Parathyroid adenoma (tissue), 2 donors: ENCODE measurements around the gene TRMU.

Experiments used
- H2AFZ ChIP-seq: fragments of 300-600 bp; sonication (generic); one replicate; pipeline ENCODE4 v1.7.0; 2017; ENCODE audit warnings: antibody characterized with exemption, mild to moderate bottlenecking
- H3K27ac ChIP-seq: fragments of 300-600 bp; sonication (generic); one replicate; pipeline ENCODE4 v1.7.0; 2017
- H3K27me3 ChIP-seq: fragments of 300-600 bp; sonication (generic); one replicate; pipeline ENCODE4 v1.7.0; 2017; ENCODE audit warnings: low read length; ENCODE audit not compliant: control insufficient read depth, insufficient read depth
- H3K36me3 ChIP-seq: fragments of 300-600 bp; sonication (generic); one replicate; pipeline ENCODE4 v1.7.0; 2017; ENCODE audit warnings: low read length; ENCODE audit not compliant: control insufficient read depth, insufficient read depth
- H3K4me1 ChIP-seq: fragments of 300-600 bp; sonication (generic); one replicate; pipeline ENCODE4 v1.7.0; 2017; ENCODE audit warnings: control low read depth
- H3K4me2 ChIP-seq: fragments of 300-600 bp; sonication (generic); one replicate; pipeline ENCODE4 v1.7.0; 2017; ENCODE audit warnings: low read length
- H3K4me3 ChIP-seq: fragments of 300-600 bp; sonication (generic); one replicate; pipeline ENCODE4 v1.7.0; 2017; ENCODE audit warnings: low read depth, low read length
- H3K79me2 ChIP-seq: fragments of 300-600 bp; sonication (generic); one replicate; pipeline ENCODE4 v1.7.0; 2017; ENCODE audit warnings: control low read depth
- H3K9ac ChIP-seq: fragments of 300-600 bp; sonication (generic); one replicate; pipeline ENCODE4 v1.7.0; 2017; ENCODE audit warnings: mild to moderate bottlenecking
- H3K9me3 ChIP-seq: fragments of 300-600 bp; sonication (generic); one replicate; pipeline ENCODE4 v1.7.0; 2017; ENCODE audit warnings: low read length; ENCODE audit not compliant: control insufficient read depth
- CTCF ChIP-seq: fragments of 300-600 bp; sonication (generic); IDR thresholded peaks from one replicate; pipeline ENCODE4 v1.7.0; 2017; ENCODE audit warnings: antibody characterized with exemption, mild to moderate bottlenecking
- donor health status: primary hyperparathyroidism.

TRMU gene

GRCh38 chr22:46292173-46292572 lies 43.3 kb upstream of the TRMU start:
- Histone ChIP-seq H3K4me1 (peaks cover 5% of the 10 kb centered on the region), H3K27ac (no peak overlapping the region), H3K27me3 (no peaks in the 10 kb centered on the region), H2AFZ (no peak overlapping the region), H3K79me2 (no peaks in the 10 kb centered on the region), H3K9ac (no peak overlapping the region), H3K4me3 (no peak overlapping the region), H3K4me2 (no peak overlapping the region), H3K36me3 (no peaks in the 10 kb centered on the region), H3K9me3 (no peaks in the 10 kb centered on the region)
- no peak for TF ChIP-seq CTCF

- Histone ChIP-seq H3K27ac (no peak overlapping the region), H3K9me3 (no peaks in the 10 kb centered on the region), H3K79me2 (no peaks in the 10 kb centered on the region), H3K4me3 (no peak overlapping the region), H3K27me3 (no peaks in the 10 kb centered on the region), H3K36me3 (no peaks in the 10 kb centered on the region), H2AFZ (no peak overlapping the region), H3K9ac (no peak overlapping the region), H3K4me2 (no peak overlapping the region), H3K4me1 (peaks cover 5% of the 10 kb centered on the region)
- TF ChIP-seq CTCF, result no peak
These were observed 42.8 kb upstream of the TRMU start for GRCh38 chr22:46292732-46293131.

- Histone ChIP-seq H3K27me3 (no peaks in the 10 kb centered on the region), H2AFZ (no peak overlapping the region), H3K79me2 (no peaks in the 10 kb centered on the region), H3K9ac (no peak overlapping the region), H3K4me3 (no peak overlapping the region), H3K9me3 (no peaks in the 10 kb centered on the region), H3K27ac (no peak overlapping the region), H3K36me3 (no peaks in the 10 kb centered on the region), H3K4me2 (no peak overlapping the region), H3K4me1 (peaks cover 5% of the 10 kb centered on the region)
- TF ChIP-seq CTCF, result no peak
These were observed 41.8 kb upstream of the TRMU start for GRCh38 chr22:46293577-46294260.

- Histone ChIP-seq H3K79me2 (no peaks in the 10 kb centered on the region), H3K9ac (no peak overlapping the region), H3K9me3 (no peaks in the 10 kb centered on the region), H3K4me3 (no peak overlapping the region), H3K4me1 (peaks cover 5% of the 10 kb centered on the region), H3K4me2 (no peak overlapping the region), H3K36me3 (no peaks in the 10 kb centered on the region), H2AFZ (no peak overlapping the region), H3K27ac (no peak overlapping the region), H3K27me3 (no peaks in the 10 kb centered on the region)
- TF ChIP-seq CTCF, result no peak
These were observed 40.7 kb upstream of the TRMU start for GRCh38 chr22:46294784-46295183.
